Calu3 (cell line): Measurements from ENCODE around the gene MMP15. TPM values are rescaled to one million over a fixed set of nuclear protein-coding genes. Genes with fewer than 3 reads are reported as not detected.
A peak's percentile ranks its signal among the peaks of the same experiment; 100 is the strongest.

Source experiments
- BruUV-seq: library from RNA; stranded (reverse); fragments of 400-500 nt; replicated peaks from 2 replicates; lab custom pipeline; 2021; lab: Mats Ljungman, UMichigan
- CTCF ChIA-PET: fragments of 300-600 bp; sonication (Branson Sonifier 250); formaldehyde crosslinking; loops from one replicate; lab custom pipeline; 2022; ENCODE audit warnings: antibody characterized with exemption; lab: Charles Lee
- DNase-seq: peaks from one replicate; pipeline ENCODE4 v3.0.0; 2022
- H3K27ac Mint-ChIP-seq: one replicate; pipeline ENCODE4 v1.8.0; 2022; ENCODE audit warnings: mixed read lengths; ENCODE audit not compliant: unreplicated experiment
- H3K27me3 Mint-ChIP-seq: one replicate; pipeline ENCODE4 v1.8.0; 2022; ENCODE audit warnings: mixed read lengths; ENCODE audit not compliant: unreplicated experiment
- H3K36me3 Mint-ChIP-seq: one replicate; pipeline ENCODE4 v1.8.0; 2022; ENCODE audit warnings: mild to moderate bottlenecking, moderate library complexity, mixed read lengths; ENCODE audit not compliant: insufficient read depth, unreplicated experiment
- H3K4me1 Mint-ChIP-seq: one replicate; pipeline ENCODE4 v1.8.0; 2022; ENCODE audit warnings: mild to moderate bottlenecking, low read depth, mixed read lengths; ENCODE audit not compliant: unreplicated experiment
- H3K4me3 Mint-ChIP-seq: one replicate; pipeline ENCODE4 v1.8.0; 2022; ENCODE audit warnings: mild to moderate bottlenecking, low read depth, moderate library complexity, mixed read lengths; ENCODE audit not compliant: unreplicated experiment
- H3K9me3 Mint-ChIP-seq: one replicate; pipeline ENCODE4 v1.8.0; 2022; ENCODE audit warnings: low read depth, mixed read lengths; ENCODE audit not compliant: unreplicated experiment
- CTCF ChIP-seq: fragments of 200-600 bp; IDR thresholded peaks from one replicate; pipeline ENCODE4 v1.8.0; 2022; ENCODE audit warnings: antibody characterized with exemption; ENCODE audit not compliant: unreplicated experiment
- intact Hi-C: fragments of 100-400 bp; cut with micrococcal nuclease; formaldehyde crosslinking; loops from one replicate; pipeline ENCODE4 v1.10.0; 2022; ENCODE audit not compliant: unreplicated experiment
- total RNA-seq: library from RNA; stranded (reverse); gene quantifications from 2 replicates; pipeline ENCODE4 v1.2.3, GENCODE V29; 2022

MMP15 gene
- total RNA-seq, 1 experiment from 2014 or later = 81.4 TPM

- BruUV-seq = no TSS peak
- peaks cover 12% of the 10 kb centered on the region for H3K36me3 Mint-ChIP-seq
- no peaks in the 10 kb centered on the region for H3K27me3 Mint-ChIP-seq
- CTCF ChIA-PET = interaction anchor here (1.1 kb wide), 1 partner anchor 9 kb away, joined by 3 read pairs; no protein-coding TSS in a partner anchor
- TF ChIP-seq CTCF = no peak
- DNase-seq = no peak
- intact Hi-C loops = no loop called here
- H3K27ac Mint-ChIP-seq = no peak overlapping the region
- no peak overlapping the region for H3K4me3 Mint-ChIP-seq
- H3K4me1 Mint-ChIP-seq = no peaks in the 10 kb centered on the region
- no peaks in the 10 kb centered on the region for H3K9me3 Mint-ChIP-seq
Measured at GRCh38 chr16:58013201-58013956, 12.2 kb upstream of the MMP15 start.

- no peaks in the 10 kb centered on the region for H3K9me3 Mint-ChIP-seq
- H3K27ac Mint-ChIP-seq = no peak overlapping the region
- intact Hi-C loops = no loop called here
- no peak for TF ChIP-seq CTCF
- no TSS peak for BruUV-seq
- H3K27me3 Mint-ChIP-seq = no peaks in the 10 kb centered on the region
- H3K36me3 Mint-ChIP-seq = no peaks in the 10 kb centered on the region
- CTCF ChIA-PET = no interaction called here
- DNase-seq = no peak
- no peak overlapping the region for H3K4me3 Mint-ChIP-seq
- peaks cover 5% of the 10 kb centered on the region for H3K4me1 Mint-ChIP-seq
Measured at GRCh38 chr16:58016840-58017446, 8.6 kb upstream of the MMP15 start.

GRCh38 chr16:58018803-58019202 is 6.8 kb upstream of the MMP15 start:
- H3K4me1 Mint-ChIP-seq = peaks cover 23% of the 10 kb centered on the region
- intact Hi-C loops = no loop called here
- H3K4me3 Mint-ChIP-seq = no peak overlapping the region
- BruUV-seq = no TSS peak
- no peak overlapping the region for H3K27ac Mint-ChIP-seq
- DNase-seq = no peak
- CTCF ChIA-PET = interaction anchor here (0.6 to 1.8 kb wide), 2 partner anchors 103 to 388 kb away, joined by 3 to 10 read pairs; no protein-coding TSS in a partner anchor
- H3K27me3 Mint-ChIP-seq = no peaks in the 10 kb centered on the region
- no peaks in the 10 kb centered on the region for H3K9me3 Mint-ChIP-seq
- peaks cover 5% of the 10 kb centered on the region for H3K36me3 Mint-ChIP-seq
- peak; percentile 11 for TF ChIP-seq CTCF

GRCh38 chr16:58019866-58020538 is 5.6 kb upstream of the MMP15 start:
- no peak for TF ChIP-seq CTCF
- no peak for DNase-seq
- Mint-ChIP-seq H3K36me3 (peaks cover 16% of the 10 kb centered on the region), H3K27me3 (no peaks in the 10 kb centered on the region), H3K4me1 (peaks cover 35% of the 10 kb centered on the region), H3K4me3 (no peak overlapping the region), H3K9me3 (no peaks in the 10 kb centered on the region), H3K27ac (no peak overlapping the region)
- BruUV-seq = no TSS peak
- intact Hi-C loops = no loop called here
- CTCF ChIA-PET = interaction anchor here (1.8 kb wide), 1 partner anchor 102 kb away, joined by 10 read pairs; no protein-coding TSS in a partner anchor
